GM10248 (cell line): ENCODE data around the gene TBC1D2B.
A peak's percentile ranks its signal among the peaks of the same experiment; 100 is the strongest.

Source experiments
- CTCF ChIA-PET: fragments of 300-600 bp; sonication (Branson Sonifier 250); formaldehyde crosslinking; extraction: SDS; loops from one replicate; lab custom pipeline; 2021; ENCODE audit warnings: antibody characterized with exemption; lab: Yijun Ruan, JAX
- POLR2A ChIA-PET: fragments of 350-650 bp; sonication (Branson Sonifier 250); formaldehyde crosslinking; extraction: SDS; loops from one replicate; lab custom pipeline; 2020; ENCODE audit warnings: antibody characterized with exemption; lab: Yijun Ruan, JAX
- DNase-seq: peaks from one replicate; pipeline ENCODE4 v3.0.0; 2012; ENCODE audit errors: extremely low spot score
- TF ChIP-seq, protein P1 (sequence below): IDR thresholded peaks from 2 replicates; pipeline ENCODE4 v1.5.1; 2012; ENCODE audit warnings: mild to moderate bottlenecking, low read depth; ENCODE audit errors: extremely low read depth, missing control alignments, control extremely low read depth

TBC1D2B gene

DNA sequence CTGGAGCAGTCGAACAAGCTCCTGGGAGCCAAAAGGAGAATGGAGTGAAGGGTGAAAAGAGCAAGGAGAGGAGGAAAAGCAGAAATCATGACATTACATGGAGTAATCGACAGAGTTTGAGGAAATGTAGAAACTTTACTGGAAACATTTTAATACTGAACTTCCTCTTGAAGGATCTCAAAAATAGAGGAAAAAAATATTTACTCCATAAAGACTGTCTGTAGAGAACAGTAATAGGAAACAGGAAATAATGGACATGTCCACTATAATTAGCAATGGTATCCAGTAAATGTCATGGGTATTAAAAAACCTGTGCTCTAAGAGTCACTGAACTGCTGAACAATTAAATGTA is 53.0 kb downstream of the TBC1D2B start:
- ChIA-PET POLR2A (no interaction called here), CTCF (interaction anchor here (0.9 to 1.1 kb wide), 4 partner anchors 11 to 84 kb away, joined by 3 to 5 read pairs (median 3); no protein-coding TSS in a partner anchor)
- DNase-seq = no peak
- TF ChIP-seq, protein P1, sequence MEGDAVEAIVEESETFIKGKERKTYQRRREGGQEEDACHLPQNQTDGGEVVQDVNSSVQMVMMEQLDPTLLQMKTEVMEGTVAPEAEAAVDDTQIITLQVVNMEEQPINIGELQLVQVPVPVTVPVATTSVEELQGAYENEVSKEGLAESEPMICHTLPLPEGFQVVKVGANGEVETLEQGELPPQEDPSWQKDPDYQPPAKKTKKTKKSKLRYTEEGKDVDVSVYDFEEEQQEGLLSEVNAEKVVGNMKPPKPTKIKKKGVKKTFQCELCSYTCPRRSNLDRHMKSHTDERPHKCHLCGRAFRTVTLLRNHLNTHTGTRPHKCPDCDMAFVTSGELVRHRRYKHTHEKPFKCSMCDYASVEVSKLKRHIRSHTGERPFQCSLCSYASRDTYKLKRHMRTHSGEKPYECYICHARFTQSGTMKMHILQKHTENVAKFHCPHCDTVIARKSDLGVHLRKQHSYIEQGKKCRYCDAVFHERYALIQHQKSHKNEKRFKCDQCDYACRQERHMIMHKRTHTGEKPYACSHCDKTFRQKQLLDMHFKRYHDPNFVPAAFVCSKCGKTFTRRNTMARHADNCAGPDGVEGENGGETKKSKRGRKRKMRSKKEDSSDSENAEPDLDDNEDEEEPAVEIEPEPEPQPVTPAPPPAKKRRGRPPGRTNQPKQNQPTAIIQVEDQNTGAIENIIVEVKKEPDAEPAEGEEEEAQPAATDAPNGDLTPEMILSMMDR = no peak

DNA sequence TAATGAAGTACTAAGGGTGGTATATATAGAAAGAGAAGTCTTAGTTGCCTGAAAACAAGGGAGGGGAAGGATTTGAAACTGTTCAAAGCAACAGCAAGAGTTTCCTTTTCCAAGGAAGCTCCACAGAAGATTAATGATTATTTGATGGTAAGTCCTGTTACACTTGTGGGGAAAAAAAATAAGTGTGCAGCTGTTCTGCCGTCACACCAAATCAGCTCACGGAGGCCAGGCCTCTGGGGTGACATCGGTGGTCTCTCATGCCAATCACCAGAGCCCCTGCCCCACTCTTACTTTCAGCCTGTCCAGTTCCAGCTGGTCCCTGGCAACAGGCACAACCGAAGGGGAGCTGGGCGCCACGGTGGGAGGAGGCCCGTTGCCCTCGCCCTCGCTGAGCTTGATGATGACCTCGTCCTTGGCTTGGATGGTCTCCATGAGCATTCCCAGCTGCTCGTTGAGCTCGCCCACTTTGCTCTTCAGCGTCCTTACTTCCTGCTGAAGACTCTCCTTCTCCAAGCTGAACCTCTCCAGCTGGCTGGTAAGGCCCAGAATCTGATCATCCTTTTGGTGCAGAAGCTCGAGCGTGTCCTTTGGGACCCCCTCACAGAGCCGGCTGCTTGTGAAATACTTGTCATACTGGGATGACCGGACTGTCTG is 53.5 kb downstream of the TBC1D2B start:
- ChIA-PET CTCF (interaction anchor here (0.9 to 1.1 kb wide), 4 partner anchors 10 to 84 kb away, joined by 3 to 5 read pairs (median 3); no protein-coding TSS in a partner anchor), POLR2A (no interaction called here)
- TF ChIP-seq, protein P1 = no peak
- DNase-seq = no peak

DNA sequence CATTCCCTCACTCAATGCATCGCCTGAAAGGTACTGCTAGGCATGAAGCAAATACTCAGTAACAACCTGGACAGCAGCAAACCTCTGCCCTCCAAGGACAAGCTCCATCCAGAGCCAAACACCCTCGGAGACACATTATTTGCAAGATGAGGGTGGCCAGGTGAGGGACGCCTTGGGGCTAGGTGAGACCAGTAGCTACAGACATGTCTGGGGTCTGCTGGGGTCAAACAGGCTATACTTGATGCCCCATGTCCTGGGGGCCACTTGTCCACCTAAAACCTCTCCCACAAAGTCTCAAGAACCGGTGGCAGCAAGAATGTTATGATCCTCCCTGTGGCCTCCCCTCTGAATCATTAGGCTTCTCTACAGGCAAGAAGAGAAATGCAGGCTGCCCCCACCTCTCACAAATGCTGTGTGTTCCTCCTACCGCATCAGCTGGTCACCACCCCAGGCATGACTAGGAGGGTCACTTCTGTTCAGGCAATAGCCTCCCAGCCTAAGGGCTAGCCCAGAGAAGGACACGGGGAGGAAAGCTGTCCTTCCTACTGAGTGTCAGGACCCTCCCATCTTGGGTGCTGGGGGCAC is 54.3 kb downstream of the TBC1D2B start:
- CTCF ChIA-PET = interaction anchor here (1.1 kb wide), 1 partner anchor 20 kb away, joined by 3 read pairs; no protein-coding TSS in a partner anchor
- no peak for DNase-seq
- POLR2A ChIA-PET = no interaction called here
- TF ChIP-seq, protein P1 = no peak

DNA sequence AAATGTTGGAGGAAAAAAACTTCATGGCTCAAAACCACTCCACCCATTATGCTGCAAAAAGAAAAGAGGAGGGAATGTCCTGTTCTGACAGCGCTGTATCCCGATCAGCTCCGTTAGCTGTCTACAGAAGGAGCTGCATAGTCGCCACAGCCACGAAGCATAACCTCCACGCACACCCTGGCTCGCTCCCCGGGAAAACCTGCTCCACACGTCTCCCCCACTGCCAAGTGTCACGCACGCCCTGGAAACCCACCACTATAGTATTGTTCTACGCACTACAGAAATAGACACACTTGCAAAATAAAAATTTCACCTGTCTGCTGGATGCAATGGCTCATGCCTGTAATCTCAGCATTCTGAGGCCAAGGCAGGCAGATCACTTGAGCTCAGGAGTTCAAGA is 55.8 kb downstream of the TBC1D2B start:
- TF ChIP-seq, protein P1 = no peak
- CTCF ChIA-PET = interaction anchor here (1.3 to 1.6 kb wide), 3 partner anchors 29 to 86 kb away, joined by 3 to 7 read pairs (median 5); no protein-coding TSS in a partner anchor
- POLR2A ChIA-PET = no interaction called here

DNA sequence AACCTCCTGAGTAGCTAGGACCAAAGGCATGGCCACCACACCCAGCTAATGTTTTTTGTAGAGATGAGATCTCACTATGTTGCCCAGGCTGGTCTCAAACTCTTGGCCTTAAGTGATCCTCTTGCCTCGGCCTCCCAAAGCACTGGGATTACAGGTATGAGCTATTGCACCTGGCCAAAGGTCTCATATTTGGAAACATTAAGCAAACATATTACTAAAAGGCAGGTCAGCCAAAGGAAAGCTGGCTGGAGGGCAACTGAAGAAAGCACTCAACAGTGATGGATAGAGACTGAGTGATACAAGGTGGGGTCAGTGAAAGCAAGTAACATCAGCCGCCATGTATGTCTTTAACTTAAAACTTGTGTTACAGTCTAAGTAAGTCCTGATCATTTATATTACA is 57.5 kb downstream of the TBC1D2B start:
- no peak for DNase-seq
- ChIA-PET POLR2A (interaction anchor here (0.7 kb wide), 1 partner anchor 246 kb away, joined by 3 read pairs; no protein-coding TSS in a partner anchor), CTCF (interaction anchor here (0.8 to 2.5 kb wide), 6 partner anchors 9 to 88 kb away, joined by 3 to 13 read pairs (median 4); no protein-coding TSS in a partner anchor)
- TF ChIP-seq, protein P1 = no peak

More for the DNA sequence above, 55.8 kb downstream of the TBC1D2B start:
- no peak for DNase-seq

DNA sequence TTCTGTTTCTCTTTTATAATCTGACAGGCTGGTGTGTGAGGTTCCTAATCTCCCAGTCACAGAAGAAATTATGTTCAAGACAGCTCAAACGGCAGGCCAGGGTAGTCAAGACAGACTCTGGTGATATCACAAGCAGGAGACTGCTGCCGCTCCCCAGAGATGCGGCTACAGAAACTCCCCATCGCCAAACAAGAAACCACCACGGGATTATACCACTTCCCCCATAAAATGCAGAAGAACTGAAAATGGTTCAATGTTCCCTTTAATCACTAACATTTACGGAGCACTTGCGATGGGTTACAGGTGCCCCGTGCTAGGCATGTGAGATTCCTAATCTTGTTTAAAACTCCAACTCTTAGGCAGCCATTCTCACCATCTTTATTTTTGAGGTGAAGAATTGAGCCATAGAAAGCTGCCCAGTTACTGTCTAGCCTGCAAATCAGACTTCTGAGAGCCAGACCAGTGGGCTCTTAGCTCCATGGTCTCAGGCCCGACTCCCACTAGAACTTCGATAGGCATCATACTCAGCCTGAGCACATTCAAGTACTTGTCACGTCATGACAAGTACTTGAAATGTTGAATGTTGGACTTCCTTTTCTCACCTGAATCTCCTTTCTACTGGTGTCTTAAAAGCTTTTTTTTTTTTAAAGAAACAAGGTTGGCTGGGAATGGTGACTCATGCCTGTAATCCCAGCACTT is 58.4 kb downstream of the TBC1D2B start:
- peak; percentile 48 for DNase-seq
- TF ChIP-seq, protein P1 = no peak
- POLR2A ChIA-PET = no interaction called here
- CTCF ChIA-PET = interaction anchor here (0.7 to 2.5 kb wide), 11 partner anchors 9 to 221 kb away, joined by 3 to 13 read pairs (median 4); no protein-coding TSS in a partner anchor
